Activated CD4-positive, alpha-beta T cell treated with anti-CD3 and anti-CD28 coated beads, Interleukin-2, amount 50 U/mL, for 24 hours (primary cell): ENCODE measurements around the gene PRKAG2.
"Not testable (repeated sequence)": the region's sequence is repeated elsewhere in the genome, so short reads cannot be mapped to it uniquely, and the experiment has no call there.

ENCODE experiments used
- DNase-seq, 2 donors: peaks; one replicate each; pipeline ENCODE4 v3.0.0-alpha.2; 2020; ENCODE audit warnings: low read depth in 1 of 2, low spot score in 1 of 2

Gene PRKAG2

DNA sequence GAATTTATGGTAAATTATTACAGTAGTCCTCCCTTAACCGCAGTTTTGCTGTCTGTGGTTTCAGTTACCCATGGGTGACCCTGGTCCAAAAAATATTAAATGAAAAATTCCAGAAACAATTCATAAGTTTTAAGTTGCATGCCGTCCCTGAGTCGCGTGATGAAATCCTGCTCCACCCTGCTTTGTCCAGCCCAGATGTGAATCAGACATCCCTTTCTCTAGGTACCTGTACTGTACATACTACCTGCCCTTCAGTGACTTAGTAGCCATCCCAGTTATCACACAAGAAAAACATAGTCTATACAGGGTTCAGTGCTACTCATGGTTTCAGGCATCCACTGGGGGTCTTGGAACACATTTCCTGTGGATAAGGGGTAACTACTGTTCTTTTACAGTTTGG is 336.8 kb downstream of the PRKAG2 start:
- DNase-seq, result no peak

DNA sequence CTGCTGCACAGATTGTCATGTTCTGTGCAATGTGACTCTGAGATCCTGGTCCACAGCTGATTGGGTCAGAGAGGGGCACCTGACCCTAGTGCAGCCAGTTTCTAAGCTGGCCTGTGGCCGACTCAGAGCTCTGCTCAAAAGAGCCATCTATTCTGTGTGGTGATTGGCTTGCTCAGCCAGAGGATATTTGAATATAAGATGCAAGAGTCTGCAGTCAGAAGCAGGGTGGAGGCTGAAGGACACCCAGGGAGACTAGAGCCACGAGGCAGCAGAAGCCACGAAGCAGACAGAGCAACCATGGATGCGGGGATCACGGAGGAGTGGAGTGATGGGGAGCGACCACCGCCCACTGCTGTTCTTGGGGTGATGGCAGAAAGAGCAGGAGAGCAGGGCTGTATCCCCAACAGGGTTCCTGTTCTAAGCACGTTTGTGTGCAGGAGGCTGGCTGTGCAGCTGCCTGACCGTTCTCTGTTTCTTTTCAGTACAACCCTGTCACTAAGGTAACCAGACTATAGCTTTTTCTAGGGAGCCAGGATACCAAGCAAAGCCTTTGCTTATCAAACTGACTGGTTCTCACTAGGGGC is 337.7 kb downstream of the PRKAG2 start:
- DNase-seq, result no peak

- DNase-seq, result no peak
Measured at GRCh38 chr7:151537818-151538561, 338.9 kb downstream of the PRKAG2 start.

- DNase-seq, result not testable (repeated sequence)
Measured at GRCh38 chr7:151536178-151536577, 340.7 kb downstream of the PRKAG2 start.

- DNase-seq, result no peak
Measured at GRCh38 chr7:151529842-151530241, 347.1 kb downstream of the PRKAG2 start.

DNA sequence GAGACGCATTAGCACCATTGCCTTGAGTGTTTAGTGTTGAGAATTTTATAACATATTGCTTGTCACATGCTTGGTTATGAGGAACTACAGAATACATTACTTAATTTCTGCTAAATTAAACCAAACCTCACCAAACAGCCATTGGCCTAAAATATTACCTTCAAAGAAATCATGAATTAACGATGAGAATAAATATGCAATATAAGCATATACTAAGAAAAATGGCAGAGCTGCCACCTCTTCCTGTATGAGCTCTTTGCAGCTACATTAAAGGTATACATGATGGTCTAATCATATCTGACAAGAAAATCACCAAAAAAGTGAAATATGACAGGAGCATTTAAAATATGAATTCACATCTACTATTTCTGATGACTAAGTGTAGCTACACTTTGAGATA is 352.1 kb downstream of the PRKAG2 start:
- DNase-seq, result no peak

GRCh38 chr7:151524331-151524730 is 352.6 kb downstream of the PRKAG2 start:
- DNase-seq, result no peak

DNA sequence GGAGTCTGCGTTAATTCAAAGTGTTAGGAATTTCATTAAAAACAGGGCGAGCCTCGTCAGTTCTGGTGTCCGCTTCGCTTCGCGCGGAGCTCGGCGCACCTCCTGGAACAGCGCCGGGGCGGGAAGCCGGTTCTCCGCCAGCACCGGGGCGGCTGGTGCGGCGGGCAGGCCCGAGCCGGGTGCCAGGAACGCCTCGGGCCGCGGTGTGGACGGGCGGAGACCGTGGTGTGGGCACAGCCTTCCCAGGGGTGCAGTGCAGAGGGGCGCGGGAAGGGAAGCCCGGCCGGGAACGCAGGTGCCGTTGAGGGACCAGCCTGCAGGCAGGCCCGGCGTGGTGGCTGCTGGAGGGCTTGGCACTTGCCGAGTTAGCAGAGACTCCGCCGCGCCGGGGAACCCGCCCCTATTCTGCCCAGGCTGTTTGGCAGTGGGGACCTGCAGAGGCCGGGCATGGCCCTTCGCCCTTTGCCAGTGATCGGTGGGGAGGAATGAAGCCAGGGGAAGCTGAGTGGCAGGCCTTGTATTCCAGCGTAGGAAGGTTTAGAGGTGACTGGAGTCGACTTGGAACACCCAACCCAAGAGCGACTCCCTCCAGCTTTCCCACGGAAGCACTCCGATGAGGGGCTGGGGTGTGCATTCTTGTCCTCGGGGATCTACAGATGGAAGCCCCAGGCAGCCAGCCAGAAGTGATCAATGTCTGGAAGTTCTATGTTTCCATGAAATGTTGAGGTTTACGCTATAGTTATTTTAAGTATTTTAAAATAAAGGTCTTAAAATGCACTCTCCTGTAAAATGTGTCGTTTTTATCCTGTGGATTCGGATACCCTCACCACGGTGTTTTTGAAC is 356.3 kb downstream of the PRKAG2 start:
- DNase-seq, result peak; percentile 15 to 17

DNA sequence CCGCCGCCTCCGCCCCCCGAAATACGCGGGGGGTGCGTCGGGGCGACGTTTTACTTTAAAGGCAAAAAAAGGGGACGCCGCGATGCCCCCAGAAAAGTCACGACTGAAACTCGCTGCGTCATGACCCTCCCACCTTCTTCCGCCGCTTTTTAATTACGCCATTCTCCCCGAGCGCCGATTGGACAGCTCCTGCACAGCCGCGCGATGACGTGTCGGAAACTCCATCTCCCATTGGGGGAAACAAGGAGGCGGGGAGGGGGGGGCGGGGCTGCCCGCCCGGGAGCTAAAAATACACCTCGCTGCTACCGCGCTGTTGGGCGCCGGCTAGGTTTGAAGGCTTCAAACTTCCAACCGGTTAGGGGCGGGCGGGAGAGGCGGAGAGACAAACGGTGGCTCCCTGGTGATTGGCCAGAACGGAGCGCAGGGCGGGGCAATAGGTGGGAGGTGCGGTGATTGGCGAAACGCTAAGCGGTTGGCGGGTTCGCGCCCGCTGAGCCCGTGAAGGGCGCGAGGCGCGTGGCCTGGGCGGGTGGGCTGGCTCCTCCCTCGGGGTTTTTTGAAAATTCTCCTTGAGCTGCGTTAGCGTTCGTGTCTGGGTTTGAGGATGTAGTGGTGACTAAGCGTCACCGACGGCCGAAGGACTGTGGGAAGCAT is 357.0 kb downstream of the PRKAG2 start, which contains the start of gene RHEB:
RHEB (minus strand) TSS at position 131 of the 654 bp plus-strand sequence. CDS start 384 bp downstream, outside the sequence.
- DNase-seq, result peak; percentile 98 to 99

- DNase-seq, result peak; percentile 27 to 37
Measured at GRCh38 chr7:151518947-151519764, 357.8 kb downstream of the PRKAG2 start.

- peak; percentile 32 to 46 for DNase-seq
Measured at GRCh38 chr7:151518105-151518946, 358.6 kb downstream of the PRKAG2 start.

- no peak for DNase-seq
Measured at GRCh38 chr7:151517601-151518104, 359.3 kb downstream of the PRKAG2 start.

DNA sequence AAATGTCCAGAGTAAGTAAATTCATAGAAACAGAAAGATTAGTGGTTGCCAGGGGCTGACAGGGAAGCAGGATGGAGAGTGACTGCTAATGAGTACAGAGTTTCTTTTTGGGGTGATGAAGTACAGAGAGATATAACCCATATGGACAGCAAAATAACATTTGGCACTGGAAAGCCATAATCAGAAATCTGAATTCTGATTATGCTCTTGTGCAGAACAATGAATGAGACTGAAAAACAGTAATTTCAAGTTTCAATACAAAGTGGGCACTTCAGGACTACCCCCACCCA is 361.7 kb downstream of the PRKAG2 start:
- no peak for DNase-seq

GRCh38 chr7:151514461-151515275 is 362.2 kb downstream of the PRKAG2 start:
- no peak for DNase-seq

DNA sequence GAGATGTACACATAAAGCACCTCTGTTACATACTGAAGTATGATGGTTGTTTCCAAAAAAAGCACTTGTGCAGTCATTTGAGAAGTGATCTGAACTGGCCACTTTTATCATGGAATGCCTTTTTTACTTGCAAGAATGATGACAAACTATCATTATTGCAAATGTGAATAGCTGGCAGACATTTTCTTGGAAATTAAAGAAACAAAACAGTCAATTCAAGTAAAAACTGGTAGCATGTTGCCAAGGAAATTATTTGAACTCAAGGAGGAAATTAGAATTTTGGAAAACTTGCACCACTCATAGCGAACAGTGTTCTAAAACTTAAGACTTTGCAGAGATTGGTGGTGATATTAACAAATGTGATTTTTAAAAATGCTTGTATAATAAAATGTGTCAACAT is 363.8 kb downstream of the PRKAG2 start:
- no peak for DNase-seq

DNA sequence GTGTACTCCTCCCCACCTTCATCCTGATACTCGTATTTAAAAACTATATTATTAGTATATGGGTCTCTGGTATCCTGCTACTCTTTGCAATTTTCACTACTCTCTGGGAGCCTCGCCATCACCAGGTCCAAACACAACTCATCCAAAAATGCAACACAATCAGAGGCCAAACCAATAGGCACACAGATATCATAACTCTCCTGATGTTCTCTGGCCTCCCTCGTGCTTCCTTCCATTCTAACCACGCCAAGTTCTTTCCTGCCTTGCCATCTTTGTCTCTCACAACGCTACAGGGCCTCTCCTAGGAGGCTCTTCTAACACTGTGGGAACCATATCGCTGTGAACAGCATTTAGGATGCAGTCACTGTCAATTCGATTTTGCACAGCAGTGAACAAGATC is 364.6 kb downstream of the PRKAG2 start:
- no peak for DNase-seq

GRCh38 chr7:151511946-151512345 is 365.0 kb downstream of the PRKAG2 start:
- DNase-seq, result no peak

- no peak for DNase-seq
Measured at GRCh38 chr7:151511270-151511669, 365.6 kb downstream of the PRKAG2 start.
